ENCODE data around the gene CCBE1.
"Not testable (repeated sequence)": the region's sequence is repeated elsewhere in the genome, so short reads cannot be mapped to it uniquely, and the experiment has no call there.

Gene CCBE1

GRCh38 chr18:59660366-59660765 lies 36.9 kb downstream of the CCBE1 start:
- Histone ChIP-seq H3K4me1 (ENCODE audit: control insufficient read depth in 2 of 2, insufficient read depth in 2 of 2, low read length in 2 of 2) (no peaks in the 10 kb centered on the region), H3K27ac (ENCODE audit: low read depth in 2 of 2, low read length in 2 of 2) (no peak overlapping the region)

GRCh38 chr18:59659508-59660170 lies 37.6 kb downstream of the CCBE1 start:
- no peaks in the 10 kb centered on the region for H3K36me3 ChIP-seq (ENCODE audit: control insufficient read depth in 2 of 2, insufficient read depth in 2 of 2, low read length in 2 of 2)
- no peak overlapping the region for H3K27ac ChIP-seq (ENCODE audit: low read depth in 2 of 2, low read length in 2 of 2)
- no peaks in the 10 kb centered on the region for H3K27me3 ChIP-seq (ENCODE audit: control insufficient read depth in 2 of 2, insufficient read depth in 2 of 2, low read length in 2 of 2)
- H3K4me3 ChIP-seq (ENCODE audit: low read length in 2 of 2) = peak overlapping the region in 1 of 2 donors; percentile 20
- H3K9me3 ChIP-seq (ENCODE audit: control insufficient read depth in 2 of 2, low read length in 2 of 2) = no peaks in the 10 kb centered on the region
- H3K9ac ChIP-seq (ENCODE audit: low read depth in 1 of 2, low read length in 2 of 2) = no peak overlapping the region
- H3K4me1 ChIP-seq (ENCODE audit: control insufficient read depth in 2 of 2, insufficient read depth in 2 of 2, low read length in 2 of 2) = no peaks in the 10 kb centered on the region

More at GRCh38 chr18:59660366-59660765, 36.9 kb downstream of the CCBE1 start:
- no peaks in the 10 kb centered on the region for H3K27me3 ChIP-seq (ENCODE audit: control insufficient read depth in 2 of 2, insufficient read depth in 2 of 2, low read length in 2 of 2)
- no peaks in the 10 kb centered on the region for H3K36me3 ChIP-seq (ENCODE audit: control insufficient read depth in 2 of 2, insufficient read depth in 2 of 2, low read length in 2 of 2)
- no peak overlapping the region for H3K4me3 ChIP-seq (ENCODE audit: low read length in 2 of 2)
- H3K9ac ChIP-seq (ENCODE audit: low read depth in 1 of 2, low read length in 2 of 2) = no peak overlapping the region
- H3K9me3 ChIP-seq (ENCODE audit: control insufficient read depth in 2 of 2, low read length in 2 of 2) = no peaks in the 10 kb centered on the region

- Histone ChIP-seq H3K9ac (ENCODE audit: low read depth in 1 of 2, low read length in 2 of 2) (no peak overlapping the region), H3K36me3 (ENCODE audit: control insufficient read depth in 2 of 2, insufficient read depth in 2 of 2, low read length in 2 of 2) (no peaks in the 10 kb centered on the region), H3K27ac (ENCODE audit: low read depth in 2 of 2, low read length in 2 of 2) (no peak overlapping the region), H3K4me1 (ENCODE audit: control insufficient read depth in 2 of 2, insufficient read depth in 2 of 2, low read length in 2 of 2) (no peaks in the 10 kb centered on the region), H3K4me3 (ENCODE audit: low read length in 2 of 2) (no peak overlapping the region), H3K9me3 (ENCODE audit: control insufficient read depth in 2 of 2, low read length in 2 of 2) (no peaks in the 10 kb centered on the region), H3K27me3 (ENCODE audit: control insufficient read depth in 2 of 2, insufficient read depth in 2 of 2, low read length in 2 of 2) (no peaks in the 10 kb centered on the region)
Measured at GRCh38 chr18:59658941-59659340, 38.3 kb downstream of the CCBE1 start.

GRCh38 chr18:59657012-59657411 lies 40.2 kb downstream of the CCBE1 start:
- Histone ChIP-seq H3K4me1 (ENCODE audit: control insufficient read depth in 2 of 2, insufficient read depth in 2 of 2, low read length in 2 of 2) (no peaks in the 10 kb centered on the region), H3K27ac (ENCODE audit: low read depth in 2 of 2, low read length in 2 of 2) (no peak overlapping the region), H3K27me3 (ENCODE audit: control insufficient read depth in 2 of 2, insufficient read depth in 2 of 2, low read length in 2 of 2) (no peaks in the 10 kb centered on the region), H3K9ac (ENCODE audit: low read depth in 1 of 2, low read length in 2 of 2) (no peak overlapping the region), H3K9me3 (ENCODE audit: control insufficient read depth in 2 of 2, low read length in 2 of 2) (no peaks in the 10 kb centered on the region), H3K4me3 (ENCODE audit: low read length in 2 of 2) (no peak overlapping the region), H3K36me3 (ENCODE audit: control insufficient read depth in 2 of 2, insufficient read depth in 2 of 2, low read length in 2 of 2) (no peaks in the 10 kb centered on the region)

- Histone ChIP-seq H3K4me3 (ENCODE audit: low read length in 2 of 2) (no peak overlapping the region), H3K27me3 (ENCODE audit: control insufficient read depth in 2 of 2, insufficient read depth in 2 of 2, low read length in 2 of 2) (no peaks in the 10 kb centered on the region), H3K9me3 (ENCODE audit: control insufficient read depth in 2 of 2, low read length in 2 of 2) (no peaks in the 10 kb centered on the region), H3K36me3 (ENCODE audit: control insufficient read depth in 2 of 2, insufficient read depth in 2 of 2, low read length in 2 of 2) (no peaks in the 10 kb centered on the region), H3K9ac (ENCODE audit: low read depth in 1 of 2, low read length in 2 of 2) (no peak overlapping the region), H3K27ac (ENCODE audit: low read depth in 2 of 2, low read length in 2 of 2) (no peak overlapping the region), H3K4me1 (ENCODE audit: control insufficient read depth in 2 of 2, insufficient read depth in 2 of 2, low read length in 2 of 2) (no peaks in the 10 kb centered on the region)
Measured at GRCh38 chr18:59656373-59656887, 40.8 kb downstream of the CCBE1 start.

- Histone ChIP-seq H3K27ac (ENCODE audit: low read depth in 2 of 2, low read length in 2 of 2) (no peak overlapping the region), H3K9ac (ENCODE audit: low read depth in 1 of 2, low read length in 2 of 2) (no peak overlapping the region), H3K27me3 (ENCODE audit: control insufficient read depth in 2 of 2, insufficient read depth in 2 of 2, low read length in 2 of 2) (no peaks in the 10 kb centered on the region), H3K9me3 (ENCODE audit: control insufficient read depth in 2 of 2, low read length in 2 of 2) (no peaks in the 10 kb centered on the region), H3K4me3 (ENCODE audit: low read length in 2 of 2) (no peak overlapping the region), H3K4me1 (ENCODE audit: control insufficient read depth in 2 of 2, insufficient read depth in 2 of 2, low read length in 2 of 2) (no peaks in the 10 kb centered on the region), H3K36me3 (ENCODE audit: control insufficient read depth in 2 of 2, insufficient read depth in 2 of 2, low read length in 2 of 2) (no peaks in the 10 kb centered on the region)
Measured at GRCh38 chr18:59655676-59656075, 41.5 kb downstream of the CCBE1 start.

- Histone ChIP-seq H3K36me3 (ENCODE audit: control insufficient read depth in 2 of 2, insufficient read depth in 2 of 2, low read length in 2 of 2) (no peaks in the 10 kb centered on the region), H3K9ac (ENCODE audit: low read depth in 1 of 2, low read length in 2 of 2) (no peak overlapping the region), H3K4me1 (ENCODE audit: control insufficient read depth in 2 of 2, insufficient read depth in 2 of 2, low read length in 2 of 2) (no peaks in the 10 kb centered on the region), H3K27me3 (ENCODE audit: control insufficient read depth in 2 of 2, insufficient read depth in 2 of 2, low read length in 2 of 2) (no peaks in the 10 kb centered on the region), H3K4me3 (ENCODE audit: low read length in 2 of 2) (no peak overlapping the region), H3K27ac (ENCODE audit: low read depth in 2 of 2, low read length in 2 of 2) (no peak overlapping the region), H3K9me3 (ENCODE audit: control insufficient read depth in 2 of 2, low read length in 2 of 2) (no peaks in the 10 kb centered on the region)
Measured at GRCh38 chr18:59651071-59651470, 46.2 kb downstream of the CCBE1 start.

GRCh38 chr18:59650266-59650820 lies 46.9 kb downstream of the CCBE1 start:
- no peaks in the 10 kb centered on the region for H3K36me3 ChIP-seq (ENCODE audit: control insufficient read depth in 2 of 2, insufficient read depth in 2 of 2, low read length in 2 of 2)
- no peaks in the 10 kb centered on the region for H3K27me3 ChIP-seq (ENCODE audit: control insufficient read depth in 2 of 2, insufficient read depth in 2 of 2, low read length in 2 of 2)
- H3K9me3 ChIP-seq (ENCODE audit: control insufficient read depth in 2 of 2, low read length in 2 of 2) = no peaks in the 10 kb centered on the region
- no peaks in the 10 kb centered on the region for H3K4me1 ChIP-seq (ENCODE audit: control insufficient read depth in 2 of 2, insufficient read depth in 2 of 2, low read length in 2 of 2)
- no peak overlapping the region for H3K27ac ChIP-seq (ENCODE audit: low read depth in 2 of 2, low read length in 2 of 2)
- no peak overlapping the region for H3K4me3 ChIP-seq (ENCODE audit: low read length in 2 of 2)
- H3K9ac ChIP-seq (ENCODE audit: low read depth in 1 of 2, low read length in 2 of 2) = no peak overlapping the region

- no peak overlapping the region for H3K4me3 ChIP-seq (ENCODE audit: low read length in 2 of 2)
- H3K27me3 ChIP-seq (ENCODE audit: control insufficient read depth in 2 of 2, insufficient read depth in 2 of 2, low read length in 2 of 2) = no peaks in the 10 kb centered on the region
- no peak overlapping the region for H3K27ac ChIP-seq (ENCODE audit: low read depth in 2 of 2, low read length in 2 of 2)
- H3K4me1 ChIP-seq (ENCODE audit: control insufficient read depth in 2 of 2, insufficient read depth in 2 of 2, low read length in 2 of 2) = no peaks in the 10 kb centered on the region
- no peaks in the 10 kb centered on the region for H3K9me3 ChIP-seq (ENCODE audit: control insufficient read depth in 2 of 2, low read length in 2 of 2)
- H3K9ac ChIP-seq (ENCODE audit: low read depth in 1 of 2, low read length in 2 of 2) = no peak overlapping the region
- no peaks in the 10 kb centered on the region for H3K36me3 ChIP-seq (ENCODE audit: control insufficient read depth in 2 of 2, insufficient read depth in 2 of 2, low read length in 2 of 2)
Measured at GRCh38 chr18:59649591-59649990, 47.6 kb downstream of the CCBE1 start.

GRCh38 chr18:59648469-59648868 lies 48.8 kb downstream of the CCBE1 start:
- not testable (repeated sequence) for H3K4me1 ChIP-seq (ENCODE audit: control insufficient read depth in 2 of 2, insufficient read depth in 2 of 2, low read length in 2 of 2); H3K36me3 ChIP-seq (ENCODE audit: control insufficient read depth in 2 of 2, insufficient read depth in 2 of 2, low read length in 2 of 2); H3K27me3 ChIP-seq (ENCODE audit: control insufficient read depth in 2 of 2, insufficient read depth in 2 of 2, low read length in 2 of 2); H3K9me3 ChIP-seq (ENCODE audit: control insufficient read depth in 2 of 2, low read length in 2 of 2); H3K4me3 ChIP-seq (ENCODE audit: low read length in 2 of 2); H3K27ac ChIP-seq (ENCODE audit: low read depth in 2 of 2, low read length in 2 of 2); H3K9ac ChIP-seq (ENCODE audit: low read depth in 1 of 2, low read length in 2 of 2)
